ENCODE measurements around the gene PSTPIP2. TPM values are rescaled to one million over a fixed set of nuclear protein-coding genes. Genes with fewer than 3 reads are reported as not detected.

PSTPIP2 gene
- total RNA-seq, 1 donor from 2014 or later, result 9.1 TPM

DNA sequence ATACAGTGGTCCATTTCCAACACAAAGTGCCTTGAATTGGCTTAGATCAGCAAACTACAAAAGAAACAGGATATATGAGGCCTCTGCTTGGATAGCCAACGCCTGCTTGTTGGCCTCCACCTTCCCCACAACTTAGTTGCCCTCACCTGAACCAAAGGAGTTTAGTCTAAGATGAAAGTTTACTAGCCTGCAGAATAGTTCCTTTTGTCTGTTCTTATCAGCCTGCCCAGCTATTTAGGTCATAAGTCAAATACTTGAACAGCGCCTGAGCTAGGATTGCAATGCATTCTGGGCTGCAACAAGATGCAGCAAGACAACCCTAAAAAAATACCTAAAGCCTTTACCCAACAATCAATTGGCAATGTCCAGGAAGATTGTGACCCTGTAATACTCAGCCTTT is 91.8 kb downstream of the PSTPIP2 start:
- TF ChIP-seq, protein P1, sequence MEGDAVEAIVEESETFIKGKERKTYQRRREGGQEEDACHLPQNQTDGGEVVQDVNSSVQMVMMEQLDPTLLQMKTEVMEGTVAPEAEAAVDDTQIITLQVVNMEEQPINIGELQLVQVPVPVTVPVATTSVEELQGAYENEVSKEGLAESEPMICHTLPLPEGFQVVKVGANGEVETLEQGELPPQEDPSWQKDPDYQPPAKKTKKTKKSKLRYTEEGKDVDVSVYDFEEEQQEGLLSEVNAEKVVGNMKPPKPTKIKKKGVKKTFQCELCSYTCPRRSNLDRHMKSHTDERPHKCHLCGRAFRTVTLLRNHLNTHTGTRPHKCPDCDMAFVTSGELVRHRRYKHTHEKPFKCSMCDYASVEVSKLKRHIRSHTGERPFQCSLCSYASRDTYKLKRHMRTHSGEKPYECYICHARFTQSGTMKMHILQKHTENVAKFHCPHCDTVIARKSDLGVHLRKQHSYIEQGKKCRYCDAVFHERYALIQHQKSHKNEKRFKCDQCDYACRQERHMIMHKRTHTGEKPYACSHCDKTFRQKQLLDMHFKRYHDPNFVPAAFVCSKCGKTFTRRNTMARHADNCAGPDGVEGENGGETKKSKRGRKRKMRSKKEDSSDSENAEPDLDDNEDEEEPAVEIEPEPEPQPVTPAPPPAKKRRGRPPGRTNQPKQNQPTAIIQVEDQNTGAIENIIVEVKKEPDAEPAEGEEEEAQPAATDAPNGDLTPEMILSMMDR (IDR thresholded peaks at IDR 0.05; ENCODE audit: insufficient read depth, low read depth, low read length), result no peak
- TF ChIP-seq EZH2 (IDR thresholded peaks at IDR 0.05; ENCODE audit: insufficient read depth, low read length), result no peak
- H3K9ac ChIP-seq (ENCODE audit: low read length), result no peak overlapping the region
- H3K27me3 ChIP-seq (ENCODE audit: insufficient read depth, low read length), result no peaks in the 10 kb centered on the region
- H3K9me3 ChIP-seq (ENCODE audit: insufficient read depth, low read depth, low read length), result no peaks in the 10 kb centered on the region
- no peaks in the 10 kb centered on the region for H3K36me3 ChIP-seq (ENCODE audit: insufficient read depth, low read length)
- no peak overlapping the region for H2AFZ ChIP-seq (ENCODE audit: low read depth, low read length)
- DNase-seq (ENCODE audit: low read depth) (no peak), FAIRE-seq (no peak)
- no peaks in the 10 kb centered on the region for H4K20me1 ChIP-seq (ENCODE audit: insufficient read depth, low read length)
- Mint-ChIP-seq H3K9me3 (ENCODE audit: unreplicated experiment) (peaks cover 2% of the 10 kb centered on the region), H3K4me1 (ENCODE audit: low read depth, unreplicated experiment) (no peaks in the 10 kb centered on the region), H3K4me3 (ENCODE audit: unreplicated experiment) (no peak overlapping the region), H3K36me3 (ENCODE audit: low read depth, unreplicated experiment) (no peaks in the 10 kb centered on the region), H3K27ac (ENCODE audit: unreplicated experiment) (no peak overlapping the region), H3K27me3 (ENCODE audit: low read depth, unreplicated experiment) (peaks cover 3% of the 10 kb centered on the region)
- H3K27ac ChIP-seq (ENCODE audit: low read depth, low read length), result no peak overlapping the region
- no peaks in the 10 kb centered on the region for H3K79me2 ChIP-seq (ENCODE audit: insufficient read depth, low read length)
- no peaks in the 10 kb centered on the region for H3K4me1 ChIP-seq (ENCODE audit: insufficient read depth, low read length)
- H3K4me3 ChIP-seq (ENCODE audit: insufficient read depth, low read depth, low read length), result no peak overlapping the region
- no peak overlapping the region for H3K4me2 ChIP-seq (ENCODE audit: low read length)

DNA sequence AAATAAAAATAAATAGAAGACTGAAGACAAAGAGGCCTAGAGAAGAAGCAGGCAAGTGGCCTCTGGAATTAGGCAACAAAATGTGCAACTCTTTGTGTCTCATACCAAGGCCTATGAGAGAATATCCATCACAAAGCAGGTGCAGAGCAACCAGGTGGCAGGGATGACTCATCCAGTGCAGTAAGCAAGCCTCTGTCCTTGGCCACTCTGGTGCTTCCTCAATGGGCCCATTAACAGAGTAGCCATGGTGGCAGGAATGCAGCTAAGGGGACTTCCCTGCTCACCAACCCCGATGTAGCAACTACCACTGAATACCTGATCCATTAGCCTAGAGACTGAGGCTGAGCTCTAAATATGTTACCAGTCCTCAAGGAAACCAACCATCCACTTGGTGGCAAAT is 94.0 kb downstream of the PSTPIP2 start:
- FAIRE-seq, result no peak
- Histone ChIP-seq H3K27ac (ENCODE audit: low read depth, low read length) (no peak overlapping the region), H3K79me2 (ENCODE audit: insufficient read depth, low read length) (no peaks in the 10 kb centered on the region), H3K4me2 (ENCODE audit: low read length) (no peak overlapping the region), H3K4me3 (ENCODE audit: insufficient read depth, low read depth, low read length) (no peak overlapping the region), H4K20me1 (ENCODE audit: insufficient read depth, low read length) (no peaks in the 10 kb centered on the region), H3K4me1 (ENCODE audit: insufficient read depth, low read length) (no peaks in the 10 kb centered on the region), H3K36me3 (ENCODE audit: insufficient read depth, low read length) (no peaks in the 10 kb centered on the region), H3K9me3 (ENCODE audit: insufficient read depth, low read depth, low read length) (no peaks in the 10 kb centered on the region), H3K9ac (ENCODE audit: low read length) (no peak overlapping the region), H3K27me3 (ENCODE audit: insufficient read depth, low read length) (no peaks in the 10 kb centered on the region), H2AFZ (ENCODE audit: low read depth, low read length) (no peak overlapping the region)
- TF ChIP-seq, protein P1 (IDR thresholded peaks at IDR 0.05; ENCODE audit: insufficient read depth, low read depth, low read length), result no peak
- no peak for TF ChIP-seq EZH2 (IDR thresholded peaks at IDR 0.05; ENCODE audit: insufficient read depth, low read length)
- Mint-ChIP-seq H3K27ac (ENCODE audit: unreplicated experiment) (no peak overlapping the region), H3K36me3 (ENCODE audit: low read depth, unreplicated experiment) (no peaks in the 10 kb centered on the region), H3K4me3 (ENCODE audit: unreplicated experiment) (no peak overlapping the region), H3K4me1 (ENCODE audit: low read depth, unreplicated experiment) (no peaks in the 10 kb centered on the region), H3K9me3 (ENCODE audit: unreplicated experiment) (peaks cover 2% of the 10 kb centered on the region), H3K27me3 (ENCODE audit: low read depth, unreplicated experiment) (peaks cover 3% of the 10 kb centered on the region)
- no peak for DNase-seq (ENCODE audit: low read depth)

DNA sequence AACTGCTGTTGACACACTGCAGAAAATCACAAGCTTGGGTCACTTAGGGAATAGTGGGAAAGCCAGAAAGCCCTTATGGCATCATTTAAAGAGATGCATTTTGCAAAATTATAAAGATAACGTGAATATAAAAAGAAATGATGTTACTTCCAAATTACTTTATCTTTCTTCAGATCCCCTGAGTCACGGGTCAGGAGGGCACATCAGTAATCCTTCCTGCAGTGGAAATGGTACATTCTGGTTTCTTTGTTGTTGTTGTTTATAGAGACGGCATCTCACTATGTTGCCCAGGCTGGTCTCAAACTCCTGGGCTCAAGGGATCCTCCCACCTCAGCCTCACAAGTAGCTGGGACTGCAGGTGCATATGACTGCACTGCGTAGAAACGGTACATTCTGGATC is 95.1 kb downstream of the PSTPIP2 start:
- H3K27ac Mint-ChIP-seq (ENCODE audit: unreplicated experiment), result no peak overlapping the region

More for the DNA sequence above, 95.1 kb downstream of the PSTPIP2 start:
- DNase-seq (ENCODE audit: low read depth) (no peak), FAIRE-seq (no peak)
- H4K20me1 ChIP-seq (ENCODE audit: insufficient read depth, low read length), result no peaks in the 10 kb centered on the region
- H3K4me3 ChIP-seq (ENCODE audit: insufficient read depth, low read depth, low read length), result no peak overlapping the region
- no peak for TF ChIP-seq EZH2 (IDR thresholded peaks at IDR 0.05; ENCODE audit: insufficient read depth, low read length)
- TF ChIP-seq, protein P1 (IDR thresholded peaks at IDR 0.05; ENCODE audit: insufficient read depth, low read depth, low read length), result no peak
- H3K9me3 ChIP-seq (ENCODE audit: insufficient read depth, low read depth, low read length), result no peaks in the 10 kb centered on the region
- no peaks in the 10 kb centered on the region for H3K79me2 ChIP-seq (ENCODE audit: insufficient read depth, low read length)
- Mint-ChIP-seq H3K9me3 (ENCODE audit: unreplicated experiment) (peaks cover 2% of the 10 kb centered on the region), H3K4me3 (ENCODE audit: unreplicated experiment) (no peak overlapping the region), H3K4me1 (ENCODE audit: low read depth, unreplicated experiment) (no peaks in the 10 kb centered on the region), H3K36me3 (ENCODE audit: low read depth, unreplicated experiment) (no peaks in the 10 kb centered on the region), H3K27me3 (ENCODE audit: low read depth, unreplicated experiment) (peaks cover 3% of the 10 kb centered on the region)
- no peaks in the 10 kb centered on the region for H3K36me3 ChIP-seq (ENCODE audit: insufficient read depth, low read length)
- no peak overlapping the region for H3K4me2 ChIP-seq (ENCODE audit: low read length)
- no peaks in the 10 kb centered on the region for H3K4me1 ChIP-seq (ENCODE audit: insufficient read depth, low read length)
- H3K27ac ChIP-seq (ENCODE audit: low read depth, low read length), result no peak overlapping the region
- no peaks in the 10 kb centered on the region for H3K27me3 ChIP-seq (ENCODE audit: insufficient read depth, low read length)
- H3K9ac ChIP-seq (ENCODE audit: low read length), result no peak overlapping the region
- no peak overlapping the region for H2AFZ ChIP-seq (ENCODE audit: low read depth, low read length)

All from astrocyte (in vitro differentiated cells and primary cell).